SH-SY5Y (cell line): Measurements from ENCODE around the gene MICALL2.

Experiments used
- GATA2 ChIP-seq: IDR thresholded peaks from 2 replicates; pipeline ENCODE4 v1.6.1; 2011; ENCODE audit warnings: mild to moderate bottlenecking, low read depth, low read length
- GATA3 ChIP-seq: IDR thresholded peaks from 2 replicates; pipeline ENCODE4 v1.6.1; 2011; ENCODE audit warnings: low read depth, mild to moderate bottlenecking, low read length, moderate library complexity

DNA sequence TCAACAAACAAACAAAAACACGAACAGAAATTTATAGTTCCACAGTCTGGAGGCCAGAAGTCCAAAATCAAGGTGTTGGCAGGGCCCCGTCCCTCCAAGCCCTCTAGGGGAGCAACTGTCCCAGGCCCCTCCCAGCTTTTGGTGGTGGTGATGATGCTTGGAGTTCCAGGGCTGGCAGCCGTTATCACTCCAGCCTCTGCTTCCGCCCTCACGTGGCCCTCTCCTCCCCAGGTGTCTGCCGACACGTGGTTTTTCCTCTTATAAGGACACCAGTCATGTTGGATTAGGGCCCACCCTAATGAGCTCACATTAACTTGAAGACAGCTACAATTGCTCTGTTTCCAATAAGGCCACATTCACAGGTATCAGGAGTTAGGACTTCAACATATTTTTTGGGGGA lies 49.7 kb downstream of the MICALL2 start:
- TF ChIP-seq GATA2 (no peak), GATA3 (no peak)
